Neural cell (in vitro differentiated cells): ENCODE data around the gene TMEM266. TPM values are rescaled to one million over a fixed set of nuclear protein-coding genes. Genes with fewer than 3 reads are reported as not detected.

Experiments used
- H2AFZ ChIP-seq: fragments of 200-600, 300-800 bp; sonication (generic), shearing (Covaris generic); 2 replicates; pipeline ENCODE4 v1.6.0; 2014; ENCODE audit warnings: low read depth, mild to moderate bottlenecking, antibody characterized with exemption, low read length, moderate library complexity
- H3F3A ChIP-seq: fragments of 200-600 bp; shearing (Covaris generic); 2 replicates; pipeline ENCODE4 v1.6.1; 2016; ENCODE audit warnings: mild to moderate bottlenecking, moderate library complexity, mixed read lengths, antibody characterized with exemption, low read length; ENCODE audit not compliant: insufficient read depth, poor library complexity, severe bottlenecking
- H3K27ac ChIP-seq: fragments of 200-600, 300-800 bp; sonication (generic), shearing (Covaris generic); 2 replicates; pipeline ENCODE4 v1.5.1; 2014; ENCODE audit warnings: mild to moderate bottlenecking, low read length, moderate library complexity
- H3K27me3 ChIP-seq: fragments of 300-800, 200-600 bp; sonication (generic), shearing (Covaris generic); 2 replicates; pipeline ENCODE4 v1.6.0; 2014; ENCODE audit warnings: mild to moderate bottlenecking, low read depth, low read length, moderate library complexity; ENCODE audit not compliant: insufficient read depth
- H3K36me3 ChIP-seq: fragments of 300-800, 200-600 bp; sonication (generic), shearing (Covaris generic); 2 replicates; pipeline ENCODE4 v1.5.1; 2014; ENCODE audit warnings: mild to moderate bottlenecking, antibody characterized with exemption, low read length, moderate library complexity; ENCODE audit not compliant: insufficient read depth
- H3K4me2 ChIP-seq: fragments of 300-800, 200-600 bp; sonication (generic), shearing (Covaris generic); 2 replicates; pipeline ENCODE4 v1.6.0; 2014; ENCODE audit warnings: mild to moderate bottlenecking, low read length
- H3K4me3 ChIP-seq: fragments of 300-800, 200-600 bp; sonication (generic), shearing (Covaris generic); 2 replicates; pipeline ENCODE4 v1.5.1; 2014; ENCODE audit warnings: mild to moderate bottlenecking, low read length, moderate library complexity
- H3K79me2 ChIP-seq: fragments of 200-600 bp; shearing (Covaris generic); replicated peaks from 2 replicates; pipeline ENCODE4 v1.6.0; 2014; ENCODE audit warnings: mild to moderate bottlenecking, low read length, moderate library complexity; ENCODE audit not compliant: insufficient read depth
- H3K9ac ChIP-seq: fragments of 300-800, 200-600 bp; sonication (generic), shearing (Covaris generic); 2 replicates; pipeline ENCODE4 v1.6.1; 2016; ENCODE audit warnings: mild to moderate bottlenecking, low read length, mixed read lengths
- H3K9me2 ChIP-seq: fragments of 200-600 bp; shearing (Covaris generic); 2 replicates; pipeline ENCODE4 v1.6.1; 2016; ENCODE audit warnings: mild to moderate bottlenecking, low read length, mixed read lengths; ENCODE audit not compliant: insufficient read depth
- H3K9me3 ChIP-seq: fragments of 200-600, 300-800 bp; sonication (generic), shearing (Covaris generic); 2 replicates; pipeline ENCODE4 v1.6.1; 2016; ENCODE audit warnings: mild to moderate bottlenecking, mixed run types, low read length, moderate library complexity, mixed read lengths
- H4K20me1 ChIP-seq: fragments of 200-600 bp; shearing (Covaris generic); 2 replicates; pipeline ENCODE4 v1.6.1; 2016; ENCODE audit warnings: mild to moderate bottlenecking, mixed run types; ENCODE audit not compliant: insufficient read depth
- EP300 ChIP-seq: fragments of 450-650 bp; conservative IDR thresholded peaks from 2 replicates; pipeline ENCODE4 v1.6.1; 2014; ENCODE audit warnings: antibody characterized with exemption, mild to moderate bottlenecking, moderate library complexity; ENCODE audit not compliant: poor library complexity, severe bottlenecking
- EZH2 ChIP-seq: fragments of 200-600, 300-800 bp; shearing (Covaris generic), sonication (generic); IDR thresholded peaks from 2 replicates; pipeline ENCODE4 v1.6.1; 2014; ENCODE audit warnings: antibody characterized with exemption, low read length, borderline replicate concordance, mild to moderate bottlenecking; ENCODE audit not compliant: insufficient read depth, poor library complexity, severe bottlenecking
- MXI1 ChIP-seq: fragments of 450-650 bp; conservative IDR thresholded peaks from 2 replicates; pipeline ENCODE4 v1.6.1; 2014; ENCODE audit warnings: antibody characterized with exemption, mild to moderate bottlenecking; ENCODE audit not compliant: poor library complexity, severe bottlenecking
- POLR2AphosphoS5 ChIP-seq: IDR thresholded peaks from 2 replicates; pipeline ENCODE4 v1.6.1; 2012
- RAD21 ChIP-seq: fragments of 450-650 bp; conservative IDR thresholded peaks from 2 replicates; pipeline ENCODE4 v1.6.1; 2014; ENCODE audit warnings: antibody characterized with exemption, mild to moderate bottlenecking, moderate library complexity
- SMC3 ChIP-seq: fragments of 450-650 bp; conservative IDR thresholded peaks from 2 replicates; pipeline ENCODE4 v1.6.1; 2014; ENCODE audit warnings: antibody characterized with exemption, mild to moderate bottlenecking, moderate library complexity; ENCODE audit not compliant: poor library complexity
- TAF1 ChIP-seq: IDR thresholded peaks from 2 replicates; pipeline ENCODE4 v1.6.1; 2012; ENCODE audit warnings: low read depth
- polyA plus RNA-seq: library from polyadenylated mRNA; depleted of rRNA; stranded (reverse); fragments of >200 nt; gene quantifications from 2 replicates; pipeline ENCODE4 v1.2.3, GENCODE V29; 2014
- TF ChIP-seq, protein P1 (sequence below): IDR thresholded peaks from 2 replicates; pipeline ENCODE4 v1.6.1; 2012; ENCODE audit warnings: borderline replicate concordance
- TF ChIP-seq, protein P2 (sequence below): fragments of 450-650 bp; IDR thresholded peaks from 2 replicates; pipeline ENCODE4 v1.5.1; 2014; ENCODE audit warnings: antibody characterized with exemption, mild to moderate bottlenecking, moderate library complexity; ENCODE audit not compliant: poor library complexity, severe bottlenecking

The TMEM266 gene
- polyA plus RNA-seq, 1 donor from 2014 or later: 17.6 TPM

DNA sequence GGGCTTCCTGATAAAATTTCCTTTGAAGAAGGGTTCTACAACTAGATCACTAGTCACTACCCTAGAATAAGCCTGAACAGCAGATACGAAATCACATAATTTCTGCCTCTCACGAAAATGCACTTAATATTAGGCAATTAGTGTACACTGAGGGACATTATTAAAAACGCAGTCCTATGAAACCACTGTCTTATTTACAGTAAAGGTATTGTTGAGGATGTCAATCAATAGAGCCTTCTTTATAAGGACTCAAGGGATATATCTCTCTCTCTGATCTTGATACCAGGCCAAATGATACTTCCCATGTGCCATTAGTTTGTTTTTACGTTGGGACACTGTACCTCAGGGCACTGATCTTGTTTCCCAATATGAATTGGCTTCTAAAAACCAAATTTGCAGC lies 191.9 kb downstream of the TMEM266 start:
- Histone ChIP-seq H3K9me2 (no peaks in the 10 kb centered on the region), H3K36me3 (no peaks in the 10 kb centered on the region), H3K27me3 (no peaks in the 10 kb centered on the region), H3K79me2 (no peaks in the 10 kb centered on the region), H3K9me3 (no peaks in the 10 kb centered on the region), H3K4me3 (no peak overlapping the region), H3K9ac (no peak overlapping the region), H3K4me2 (no peak overlapping the region), H3F3A (no peaks in the 10 kb centered on the region), H3K27ac (no peak overlapping the region), H4K20me1 (no peaks in the 10 kb centered on the region), H2AFZ (no peak overlapping the region)
- TF ChIP-seq EP300: no peak
- no peak for TF ChIP-seq SMC3
- TF ChIP-seq, protein P1, sequence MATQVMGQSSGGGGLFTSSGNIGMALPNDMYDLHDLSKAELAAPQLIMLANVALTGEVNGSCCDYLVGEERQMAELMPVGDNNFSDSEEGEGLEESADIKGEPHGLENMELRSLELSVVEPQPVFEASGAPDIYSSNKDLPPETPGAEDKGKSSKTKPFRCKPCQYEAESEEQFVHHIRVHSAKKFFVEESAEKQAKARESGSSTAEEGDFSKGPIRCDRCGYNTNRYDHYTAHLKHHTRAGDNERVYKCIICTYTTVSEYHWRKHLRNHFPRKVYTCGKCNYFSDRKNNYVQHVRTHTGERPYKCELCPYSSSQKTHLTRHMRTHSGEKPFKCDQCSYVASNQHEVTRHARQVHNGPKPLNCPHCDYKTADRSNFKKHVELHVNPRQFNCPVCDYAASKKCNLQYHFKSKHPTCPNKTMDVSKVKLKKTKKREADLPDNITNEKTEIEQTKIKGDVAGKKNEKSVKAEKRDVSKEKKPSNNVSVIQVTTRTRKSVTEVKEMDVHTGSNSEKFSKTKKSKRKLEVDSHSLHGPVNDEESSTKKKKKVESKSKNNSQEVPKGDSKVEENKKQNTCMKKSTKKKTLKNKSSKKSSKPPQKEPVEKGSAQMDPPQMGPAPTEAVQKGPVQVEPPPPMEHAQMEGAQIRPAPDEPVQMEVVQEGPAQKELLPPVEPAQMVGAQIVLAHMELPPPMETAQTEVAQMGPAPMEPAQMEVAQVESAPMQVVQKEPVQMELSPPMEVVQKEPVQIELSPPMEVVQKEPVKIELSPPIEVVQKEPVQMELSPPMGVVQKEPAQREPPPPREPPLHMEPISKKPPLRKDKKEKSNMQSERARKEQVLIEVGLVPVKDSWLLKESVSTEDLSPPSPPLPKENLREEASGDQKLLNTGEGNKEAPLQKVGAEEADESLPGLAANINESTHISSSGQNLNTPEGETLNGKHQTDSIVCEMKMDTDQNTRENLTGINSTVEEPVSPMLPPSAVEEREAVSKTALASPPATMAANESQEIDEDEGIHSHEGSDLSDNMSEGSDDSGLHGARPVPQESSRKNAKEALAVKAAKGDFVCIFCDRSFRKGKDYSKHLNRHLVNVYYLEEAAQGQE: no peak
- TF ChIP-seq RAD21: no peak
- TF ChIP-seq TAF1: no peak
- TF ChIP-seq, protein P2, sequence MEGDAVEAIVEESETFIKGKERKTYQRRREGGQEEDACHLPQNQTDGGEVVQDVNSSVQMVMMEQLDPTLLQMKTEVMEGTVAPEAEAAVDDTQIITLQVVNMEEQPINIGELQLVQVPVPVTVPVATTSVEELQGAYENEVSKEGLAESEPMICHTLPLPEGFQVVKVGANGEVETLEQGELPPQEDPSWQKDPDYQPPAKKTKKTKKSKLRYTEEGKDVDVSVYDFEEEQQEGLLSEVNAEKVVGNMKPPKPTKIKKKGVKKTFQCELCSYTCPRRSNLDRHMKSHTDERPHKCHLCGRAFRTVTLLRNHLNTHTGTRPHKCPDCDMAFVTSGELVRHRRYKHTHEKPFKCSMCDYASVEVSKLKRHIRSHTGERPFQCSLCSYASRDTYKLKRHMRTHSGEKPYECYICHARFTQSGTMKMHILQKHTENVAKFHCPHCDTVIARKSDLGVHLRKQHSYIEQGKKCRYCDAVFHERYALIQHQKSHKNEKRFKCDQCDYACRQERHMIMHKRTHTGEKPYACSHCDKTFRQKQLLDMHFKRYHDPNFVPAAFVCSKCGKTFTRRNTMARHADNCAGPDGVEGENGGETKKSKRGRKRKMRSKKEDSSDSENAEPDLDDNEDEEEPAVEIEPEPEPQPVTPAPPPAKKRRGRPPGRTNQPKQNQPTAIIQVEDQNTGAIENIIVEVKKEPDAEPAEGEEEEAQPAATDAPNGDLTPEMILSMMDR: no peak
- TF ChIP-seq MXI1: no peak
- TF ChIP-seq POLR2AphosphoS5: no peak
- no peak for TF ChIP-seq EZH2

DNA sequence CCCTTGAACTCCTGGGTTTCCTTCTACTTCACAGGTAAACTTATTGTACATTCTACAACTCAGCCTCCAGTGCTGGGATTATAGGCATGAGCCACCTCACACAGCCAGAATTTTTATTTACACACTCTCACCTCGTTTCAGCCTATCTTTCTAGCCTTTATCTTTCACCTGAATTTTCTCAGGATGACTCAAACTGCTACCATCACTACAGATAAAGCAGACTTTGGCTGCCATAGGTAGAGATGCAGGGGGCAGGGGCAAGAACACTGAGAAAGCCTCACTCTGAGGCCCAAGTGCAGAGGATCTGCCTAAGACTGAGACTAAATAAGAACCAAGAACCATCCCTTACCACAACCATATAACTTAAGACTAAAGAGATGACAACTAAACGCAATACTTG lies 192.5 kb downstream of the TMEM266 start:
- Histone ChIP-seq H3K79me2 (no peaks in the 10 kb centered on the region), H3K9me2 (no peaks in the 10 kb centered on the region), H2AFZ (no peak overlapping the region), H3K9me3 (no peaks in the 10 kb centered on the region), H3K4me2 (no peak overlapping the region), H3K4me3 (no peak overlapping the region), H3K36me3 (no peaks in the 10 kb centered on the region), H3K9ac (no peak overlapping the region), H3K27me3 (no peaks in the 10 kb centered on the region), H3F3A (no peaks in the 10 kb centered on the region), H4K20me1 (no peaks in the 10 kb centered on the region), H3K27ac (no peak overlapping the region)
- TF ChIP-seq EP300 (no peak), TAF1 (no peak), EZH2 (no peak), MXI1 (no peak), SMC3 (no peak), RAD21 (no peak), POLR2AphosphoS5 (no peak)
- TF ChIP-seq, protein P2: no peak
- TF ChIP-seq, protein P1: no peak
